Measurements from ENCODE around the gene CITED2. TPM values are rescaled to one million over a fixed set of nuclear protein-coding genes. Genes with fewer than 3 reads are reported as not detected.

The CITED2 gene
- total and polyA plus RNA-seq, 9 donors, result 61.1 to 113 (median 77.1) TPM

DNA sequence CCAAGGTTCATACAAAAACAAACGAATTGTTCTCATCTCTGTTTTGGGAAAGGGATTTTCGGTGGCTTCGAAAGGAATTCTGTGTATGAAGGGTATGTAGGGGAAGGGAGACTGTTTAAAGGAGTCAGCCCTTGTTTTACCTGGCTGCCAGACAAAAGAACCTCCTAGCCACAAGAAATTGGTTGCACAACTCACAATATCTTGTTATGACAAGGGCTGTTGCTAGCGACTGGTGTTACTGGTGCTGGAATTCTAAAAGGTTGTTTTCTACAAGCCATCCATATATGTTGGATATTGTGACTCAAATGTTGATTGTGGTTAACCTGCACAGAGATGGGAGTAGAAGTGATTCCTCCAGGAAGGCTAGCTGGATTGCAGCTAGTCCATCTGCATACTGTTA, 34.6 kb upstream of the CITED2 start:
- Histone ChIP-seq H3K36me3 (ENCODE audit: control insufficient read depth, insufficient read depth, low read length) (no peaks in the 10 kb centered on the region), H3K4me1 (ENCODE audit: control insufficient read depth, insufficient read depth, low read length) (no peaks in the 10 kb centered on the region), H3K9me3 (replicated peaks; ENCODE audit: control insufficient read depth, low read depth, low read length) (no peaks in the 10 kb centered on the region), H3K27ac (ENCODE audit: low read length) (no peak overlapping the region), H3K4me3 (ENCODE audit: low read length) (no peak overlapping the region), H3K27me3 (ENCODE audit: control insufficient read depth, insufficient read depth, low read length) (no peaks in the 10 kb centered on the region)
- DNase-seq, result no peak
- 20% methylated on average over 1 of the region's 4 CpGs for WGBS (ENCODE audit: insufficient coverage)

- Histone ChIP-seq H3K4me3 (ENCODE audit: low read length) (no peak overlapping the region), H3K36me3 (ENCODE audit: control insufficient read depth, insufficient read depth, low read length) (no peaks in the 10 kb centered on the region), H3K4me1 (ENCODE audit: control insufficient read depth, insufficient read depth, low read length) (no peaks in the 10 kb centered on the region), H3K27ac (ENCODE audit: low read length) (no peak overlapping the region), H3K9me3 (replicated peaks; ENCODE audit: control insufficient read depth, low read depth, low read length) (no peaks in the 10 kb centered on the region), H3K27me3 (ENCODE audit: control insufficient read depth, insufficient read depth, low read length) (no peaks in the 10 kb centered on the region)
- 74% methylated on average over 3 of the region's 4 CpGs for WGBS (ENCODE audit: insufficient coverage)
- no peak for DNase-seq
Measured at GRCh38 chr6:139407718-139408222, 33.3 kb upstream of the CITED2 start.

- H3K36me3 ChIP-seq (ENCODE audit: control insufficient read depth, insufficient read depth, low read length), result no peaks in the 10 kb centered on the region
- H3K27me3 ChIP-seq (ENCODE audit: control insufficient read depth, insufficient read depth, low read length), result no peaks in the 10 kb centered on the region
- no peaks in the 10 kb centered on the region for H3K9me3 ChIP-seq (replicated peaks; ENCODE audit: control insufficient read depth, low read depth, low read length)
- no peak overlapping the region for H3K27ac ChIP-seq (ENCODE audit: low read length)
- H3K4me3 ChIP-seq (ENCODE audit: low read length), result no peak overlapping the region
- DNase-seq, result no peak
- H3K4me1 ChIP-seq (ENCODE audit: control insufficient read depth, insufficient read depth, low read length), result no peaks in the 10 kb centered on the region
- 71% methylated on average over 2 of the region's 4 CpGs for WGBS (ENCODE audit: insufficient coverage)
Measured at GRCh38 chr6:139406577-139407343, 32.3 kb upstream of the CITED2 start.

DNA sequence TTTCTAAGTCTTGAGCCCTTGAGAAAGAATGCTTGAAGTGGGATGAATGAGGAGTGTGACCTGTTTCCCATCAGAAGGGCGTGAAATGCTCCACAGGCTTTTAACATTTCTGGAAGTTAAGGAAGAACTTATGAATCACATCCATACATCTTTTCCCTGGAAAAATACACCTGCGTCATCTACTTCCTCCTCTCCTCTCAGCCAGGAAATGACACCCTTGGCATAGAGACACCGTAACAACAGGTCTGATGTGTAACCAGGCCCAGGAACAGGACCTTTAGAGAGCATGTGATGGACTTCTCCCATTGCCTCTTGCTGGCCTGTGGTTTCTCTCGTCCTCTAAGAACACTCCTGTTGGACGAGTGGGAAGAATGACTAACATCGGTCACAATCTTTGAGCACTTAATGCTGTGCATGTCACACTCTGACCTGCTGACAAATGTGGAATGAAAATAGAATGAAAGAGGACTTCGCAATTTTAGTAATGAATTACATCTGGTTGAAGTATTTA, 28.5 kb upstream of the CITED2 start:
- H3K27me3 ChIP-seq (ENCODE audit: control insufficient read depth, insufficient read depth, low read length), result no peaks in the 10 kb centered on the region
- peak; percentile 28 for DNase-seq
- H3K4me1 ChIP-seq (ENCODE audit: control insufficient read depth, insufficient read depth, low read length), result no peaks in the 10 kb centered on the region
- no peak overlapping the region for H3K27ac ChIP-seq (ENCODE audit: low read length)
- no peak overlapping the region for H3K4me3 ChIP-seq (ENCODE audit: low read length)
- WGBS (ENCODE audit: insufficient coverage), result 69% methylated on average over 2 of the region's 7 CpGs
- H3K9me3 ChIP-seq (replicated peaks; ENCODE audit: control insufficient read depth, low read depth, low read length), result no peaks in the 10 kb centered on the region
- H3K36me3 ChIP-seq (ENCODE audit: control insufficient read depth, insufficient read depth, low read length), result no peaks in the 10 kb centered on the region

DNA sequence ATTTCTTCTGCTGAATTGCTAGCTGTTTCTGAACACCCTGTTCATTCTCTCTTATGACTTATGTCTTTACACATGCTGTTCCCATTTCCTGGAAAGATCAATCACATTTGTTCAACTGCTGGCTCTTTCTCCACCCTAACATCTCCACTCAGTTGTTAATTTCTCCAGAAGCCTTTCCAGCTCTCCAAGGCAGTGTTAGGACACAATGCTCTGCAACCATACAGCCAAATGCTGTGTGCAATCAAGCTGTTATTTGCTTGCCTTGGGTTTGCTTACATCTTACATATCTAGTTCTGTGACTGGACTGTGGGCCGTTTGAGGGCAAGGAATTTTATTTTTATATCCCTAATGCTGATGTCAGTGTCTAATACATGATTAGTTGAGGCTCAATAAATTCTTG, 24.2 kb upstream of the CITED2 start:
- Histone ChIP-seq H3K9me3 (replicated peaks; ENCODE audit: control insufficient read depth, low read depth, low read length) (no peaks in the 10 kb centered on the region), H3K4me1 (ENCODE audit: control insufficient read depth, insufficient read depth, low read length) (peaks cover 7% of the 10 kb centered on the region), H3K27me3 (ENCODE audit: control insufficient read depth, insufficient read depth, low read length) (no peaks in the 10 kb centered on the region), H3K27ac (ENCODE audit: low read length) (no peak overlapping the region), H3K36me3 (ENCODE audit: control insufficient read depth, insufficient read depth, low read length) (no peaks in the 10 kb centered on the region), H3K4me3 (ENCODE audit: low read length) (no peak overlapping the region)
- WGBS (ENCODE audit: insufficient coverage), result no CpG with 5 or more reads among the region's 1 CpG
- no peak for DNase-seq

DNA sequence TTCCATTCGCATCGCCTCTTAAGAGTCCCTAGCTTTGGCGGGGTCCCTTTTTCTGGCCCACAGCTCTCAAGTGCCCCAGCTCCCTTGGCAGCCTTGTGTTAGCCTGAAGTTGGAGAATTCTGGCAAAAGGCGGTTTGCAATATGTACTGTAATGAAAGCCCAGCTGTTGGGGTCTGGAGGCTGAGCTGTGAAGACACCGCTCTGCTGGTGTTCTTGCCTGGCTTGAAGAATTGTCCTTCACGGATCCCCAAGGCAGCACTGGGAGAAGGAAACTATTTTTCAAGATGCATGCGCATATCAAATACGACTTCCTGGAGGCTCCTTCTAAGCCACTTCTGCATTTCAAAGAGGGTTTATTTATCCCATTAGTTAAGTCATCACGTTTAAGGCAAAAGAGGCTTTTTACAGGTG, 21.4 kb upstream of the CITED2 start:
- Histone ChIP-seq H3K9me3 (replicated peaks; ENCODE audit: control insufficient read depth, low read depth, low read length) (no peaks in the 10 kb centered on the region), H3K27ac (ENCODE audit: low read length) (no peak overlapping the region), H3K4me3 (ENCODE audit: low read length) (no peak overlapping the region), H3K4me1 (ENCODE audit: control insufficient read depth, insufficient read depth, low read length) (peaks cover 7% of the 10 kb centered on the region), H3K36me3 (ENCODE audit: control insufficient read depth, insufficient read depth, low read length) (no peaks in the 10 kb centered on the region), H3K27me3 (ENCODE audit: control insufficient read depth, insufficient read depth, low read length) (no peaks in the 10 kb centered on the region)
- WGBS (ENCODE audit: insufficient coverage), result 53% methylated on average over 4 of the region's 9 CpGs
- DNase-seq, result peak; percentile 39

GRCh38 chr6:139395371-139395770, 20.9 kb upstream of the CITED2 start:
- H3K4me3 ChIP-seq (ENCODE audit: low read length), result no peak overlapping the region
- H3K36me3 ChIP-seq (ENCODE audit: control insufficient read depth, insufficient read depth, low read length), result no peaks in the 10 kb centered on the region
- H3K9me3 ChIP-seq (replicated peaks; ENCODE audit: control insufficient read depth, low read depth, low read length), result no peaks in the 10 kb centered on the region
- no peak for DNase-seq
- no peaks in the 10 kb centered on the region for H3K27me3 ChIP-seq (ENCODE audit: control insufficient read depth, insufficient read depth, low read length)
- 20% methylated on average over 1 of the region's 1 CpG for WGBS (ENCODE audit: insufficient coverage)
- H3K4me1 ChIP-seq (ENCODE audit: control insufficient read depth, insufficient read depth, low read length), result peaks cover 7% of the 10 kb centered on the region
- H3K27ac ChIP-seq (ENCODE audit: low read length), result no peak overlapping the region

DNA sequence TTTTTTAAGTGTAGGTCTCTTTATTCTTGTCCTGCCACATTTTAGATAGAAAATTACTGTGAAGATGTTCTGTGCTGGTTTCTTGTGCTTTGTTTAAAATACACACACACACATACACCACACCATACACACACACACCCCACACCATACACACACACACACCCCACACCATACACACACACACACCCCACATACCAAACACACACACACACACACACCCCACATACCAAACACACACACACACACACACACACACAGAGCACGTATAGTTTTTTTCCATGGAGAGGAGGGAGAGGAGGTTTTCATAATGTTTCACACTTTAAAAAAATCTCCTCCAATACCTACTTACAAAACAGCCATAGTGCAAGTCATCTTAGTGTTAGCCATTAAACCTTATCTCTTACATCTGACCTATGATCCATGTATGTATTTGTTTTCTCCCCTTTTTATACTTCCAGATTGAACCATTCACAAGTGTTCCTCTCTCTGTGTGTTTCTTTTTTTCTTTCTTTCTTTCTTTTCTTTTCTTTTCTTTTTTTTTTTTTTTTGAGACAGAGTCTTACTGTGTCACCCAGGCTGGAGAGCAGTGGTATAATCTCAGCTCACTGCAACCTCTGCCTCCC, 19.7 kb upstream of the CITED2 start:
- H3K27me3 ChIP-seq (ENCODE audit: control insufficient read depth, insufficient read depth, low read length), result no peaks in the 10 kb centered on the region
- no peak for DNase-seq
- no peak overlapping the region for H3K4me3 ChIP-seq (ENCODE audit: low read length)
- no peaks in the 10 kb centered on the region for H3K36me3 ChIP-seq (ENCODE audit: control insufficient read depth, insufficient read depth, low read length)
- H3K4me1 ChIP-seq (ENCODE audit: control insufficient read depth, insufficient read depth, low read length), result peaks cover 7% of the 10 kb centered on the region
- no peak overlapping the region for H3K27ac ChIP-seq (ENCODE audit: low read length)
- no CpG with 5 or more reads among the region's 1 CpG for whole genome bisulfite sequencing (ENCODE audit: insufficient coverage)
- H3K9me3 ChIP-seq (replicated peaks; ENCODE audit: control insufficient read depth, low read depth, low read length), result no peaks in the 10 kb centered on the region

DNA sequence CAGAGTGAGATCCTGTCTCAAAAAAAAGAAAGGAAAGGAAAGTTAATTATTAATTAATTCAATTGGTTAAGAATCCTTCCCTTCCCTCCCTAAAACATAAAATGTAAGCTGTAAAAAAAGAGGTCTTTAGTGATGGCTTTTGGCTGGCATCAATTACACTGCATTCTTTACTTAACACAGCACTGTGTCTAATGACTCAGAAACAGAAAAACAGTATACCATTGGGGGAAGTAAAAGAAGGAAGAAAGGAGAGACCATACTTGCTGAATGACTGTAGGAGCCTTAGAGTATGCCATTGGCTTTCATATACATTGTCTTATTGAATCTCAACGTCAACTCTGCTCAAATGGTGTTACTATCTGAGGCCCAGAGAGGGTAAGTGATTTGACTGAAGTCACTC, 18.3 kb upstream of the CITED2 start:
- no peak overlapping the region for H3K4me3 ChIP-seq (ENCODE audit: low read length)
- no peaks in the 10 kb centered on the region for H3K27me3 ChIP-seq (ENCODE audit: control insufficient read depth, insufficient read depth, low read length)
- DNase-seq, result peak; percentile 29
- H3K36me3 ChIP-seq (ENCODE audit: control insufficient read depth, insufficient read depth, low read length), result no peaks in the 10 kb centered on the region
- no peak overlapping the region for H3K27ac ChIP-seq (ENCODE audit: low read length)
- H3K4me1 ChIP-seq (ENCODE audit: control insufficient read depth, insufficient read depth, low read length), result peaks cover 7% of the 10 kb centered on the region
- no CpG with 5 or more reads among the region's 1 CpG for WGBS (ENCODE audit: insufficient coverage)
- no peaks in the 10 kb centered on the region for H3K9me3 ChIP-seq (replicated peaks; ENCODE audit: control insufficient read depth, low read depth, low read length)

DNA sequence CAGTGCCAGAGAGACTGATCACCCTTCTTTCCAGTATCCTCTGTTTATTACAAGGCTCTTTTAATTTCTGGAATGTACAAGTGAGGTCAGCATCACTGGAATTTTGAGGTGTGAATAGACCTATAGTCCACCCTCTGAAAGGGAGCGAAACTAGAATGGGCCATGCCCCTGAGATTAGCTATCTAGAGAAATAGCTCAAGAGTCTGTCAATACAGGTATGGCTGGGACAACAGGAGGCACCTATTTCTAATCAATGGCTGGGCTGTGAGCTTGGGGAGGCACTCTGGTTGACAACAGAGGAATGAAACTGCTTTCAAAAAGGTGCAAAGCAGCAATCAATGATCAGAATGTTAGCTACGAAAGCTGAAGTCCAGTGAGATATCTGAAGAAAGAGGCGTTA, 17.3 kb upstream of the CITED2 start:
- Histone ChIP-seq H3K9me3 (replicated peaks; ENCODE audit: control insufficient read depth, low read depth, low read length) (no peaks in the 10 kb centered on the region), H3K4me1 (ENCODE audit: control insufficient read depth, insufficient read depth, low read length) (peaks cover 7% of the 10 kb centered on the region), H3K27me3 (ENCODE audit: control insufficient read depth, insufficient read depth, low read length) (no peaks in the 10 kb centered on the region), H3K4me3 (ENCODE audit: low read length) (no peak overlapping the region), H3K36me3 (ENCODE audit: control insufficient read depth, insufficient read depth, low read length) (no peaks in the 10 kb centered on the region), H3K27ac (ENCODE audit: low read length) (no peak overlapping the region)
- DNase-seq, result no peak
- 100% methylated on average over 3 of the region's 3 CpGs for WGBS (ENCODE audit: insufficient coverage)
